PC-9 (cell line): ENCODE data around the gene YIPF7.

ENCODE experiments used
- EZH2 ChIP-seq: fragments of 200-600 bp; sonication (generic); IDR thresholded peaks from 2 replicates; pipeline ENCODE4 v1.8.0; 2017; ENCODE audit warnings: antibody characterized with exemption, low read depth
- TF ChIP-seq, protein P1 (sequence below): fragments of 200-600 bp; sonication (generic); conservative IDR thresholded peaks from 2 replicates; pipeline ENCODE4 v1.6.1; 2017; ENCODE audit warnings: mixed run types, antibody characterized with exemption, mild to moderate bottlenecking, moderate library complexity

DNA sequence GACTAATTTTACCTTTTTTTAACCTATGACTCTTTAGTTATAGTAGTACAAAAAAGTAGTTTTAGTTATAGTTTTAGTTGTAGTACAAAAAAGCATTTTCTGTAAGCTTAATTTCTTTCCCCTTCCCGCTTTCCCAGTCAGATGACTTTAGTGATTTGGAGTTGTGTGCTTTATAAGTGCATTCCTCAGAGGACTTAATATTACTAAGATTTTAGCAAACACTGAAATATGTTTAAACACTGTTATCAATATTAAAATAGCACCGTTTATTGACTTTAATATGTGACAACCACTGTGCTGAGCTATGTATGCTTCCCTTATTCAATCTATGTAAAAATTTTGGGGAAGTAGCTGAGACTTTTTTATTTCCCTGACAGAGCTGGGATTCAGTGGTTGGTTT, 49.6 kb upstream of the YIPF7 start:
- TF ChIP-seq, protein P1, sequence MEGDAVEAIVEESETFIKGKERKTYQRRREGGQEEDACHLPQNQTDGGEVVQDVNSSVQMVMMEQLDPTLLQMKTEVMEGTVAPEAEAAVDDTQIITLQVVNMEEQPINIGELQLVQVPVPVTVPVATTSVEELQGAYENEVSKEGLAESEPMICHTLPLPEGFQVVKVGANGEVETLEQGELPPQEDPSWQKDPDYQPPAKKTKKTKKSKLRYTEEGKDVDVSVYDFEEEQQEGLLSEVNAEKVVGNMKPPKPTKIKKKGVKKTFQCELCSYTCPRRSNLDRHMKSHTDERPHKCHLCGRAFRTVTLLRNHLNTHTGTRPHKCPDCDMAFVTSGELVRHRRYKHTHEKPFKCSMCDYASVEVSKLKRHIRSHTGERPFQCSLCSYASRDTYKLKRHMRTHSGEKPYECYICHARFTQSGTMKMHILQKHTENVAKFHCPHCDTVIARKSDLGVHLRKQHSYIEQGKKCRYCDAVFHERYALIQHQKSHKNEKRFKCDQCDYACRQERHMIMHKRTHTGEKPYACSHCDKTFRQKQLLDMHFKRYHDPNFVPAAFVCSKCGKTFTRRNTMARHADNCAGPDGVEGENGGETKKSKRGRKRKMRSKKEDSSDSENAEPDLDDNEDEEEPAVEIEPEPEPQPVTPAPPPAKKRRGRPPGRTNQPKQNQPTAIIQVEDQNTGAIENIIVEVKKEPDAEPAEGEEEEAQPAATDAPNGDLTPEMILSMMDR = no peak
- TF ChIP-seq EZH2 = no peak
